ENCODE data around the gene NT5DC1.

The NT5DC1 gene

DNA sequence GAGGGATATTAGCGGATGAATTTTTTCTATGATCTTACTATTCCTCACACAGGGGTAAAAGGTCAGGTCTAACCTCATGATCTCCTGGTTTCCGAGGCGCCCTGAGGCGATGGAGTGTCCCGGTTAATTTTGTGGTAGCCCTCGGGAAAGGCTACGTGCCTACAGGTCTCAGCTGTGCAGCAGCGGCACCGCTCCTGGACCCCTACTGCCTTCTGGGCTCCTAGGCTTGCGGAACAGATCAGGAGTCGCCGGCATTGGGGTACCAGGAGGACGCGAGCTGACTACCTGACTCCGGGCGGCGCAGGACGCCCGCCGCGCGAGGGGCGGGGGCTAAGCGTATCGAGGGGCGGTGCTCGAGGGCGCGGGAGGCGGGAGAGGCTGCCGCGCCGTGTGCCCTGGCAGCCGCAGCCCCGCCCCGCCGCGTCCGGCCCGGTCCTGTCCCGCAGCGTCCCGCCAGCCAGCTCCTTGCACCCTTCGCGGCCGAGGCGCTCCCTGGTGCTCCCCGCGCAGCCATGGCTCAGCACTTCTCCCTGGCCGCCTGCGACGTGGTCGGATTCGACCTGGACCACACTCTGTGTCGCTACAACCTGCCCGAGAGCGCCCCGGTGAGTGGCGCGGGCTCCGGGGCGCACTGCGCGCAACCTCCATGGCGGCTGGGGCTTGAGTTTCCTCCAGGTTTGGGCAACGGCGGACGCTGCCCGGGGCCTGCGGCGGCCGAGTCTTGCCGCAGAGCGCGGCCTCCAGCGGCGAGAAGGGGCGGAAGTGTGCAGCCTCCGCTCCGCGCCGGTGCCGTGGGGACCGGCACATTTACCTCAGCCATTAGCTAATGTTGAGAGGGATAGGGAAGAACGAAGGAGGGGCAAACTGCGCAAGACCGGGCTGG, at the start of gene NT5DC1:
Gene NT5DC1, plus strand, starts transcription at position 435 of the 883 bp plus-strand sequence. Its CDS starts 78 bp downstream, at position 513.
- intact Hi-C loops (cut with DNase I) = no loop called here
- DNase-seq = peak; percentile 62 to 95 (median 88)

DNA sequence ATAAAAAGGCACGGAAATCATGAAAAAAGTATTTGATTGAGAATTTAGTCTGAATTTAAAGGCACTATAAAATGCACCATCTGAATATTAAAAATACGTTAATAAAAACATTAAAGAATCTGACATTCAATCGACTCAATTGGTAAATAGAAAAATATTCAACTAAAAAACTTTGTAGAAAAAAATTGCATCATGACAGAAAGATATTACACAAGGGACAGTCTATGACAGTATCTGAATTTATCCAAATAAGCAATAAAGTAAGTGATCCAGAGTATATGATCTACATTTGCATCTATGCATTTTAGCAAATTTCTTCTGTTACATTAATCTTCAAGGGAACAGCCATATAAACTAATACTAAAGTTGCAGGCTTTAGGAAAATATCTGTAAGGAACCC, 49.4 kb upstream of the NT5DC1 start:
- intact Hi-C loops (cut with DNase I) = no loop called here
- no peak for DNase-seq

- intact Hi-C loops (cut with DNase I) = no loop called here
- DNase-seq = no peak
Observed at GRCh38 chr6:116055513-116055912, 45.1 kb upstream of the NT5DC1 start.

DNA sequence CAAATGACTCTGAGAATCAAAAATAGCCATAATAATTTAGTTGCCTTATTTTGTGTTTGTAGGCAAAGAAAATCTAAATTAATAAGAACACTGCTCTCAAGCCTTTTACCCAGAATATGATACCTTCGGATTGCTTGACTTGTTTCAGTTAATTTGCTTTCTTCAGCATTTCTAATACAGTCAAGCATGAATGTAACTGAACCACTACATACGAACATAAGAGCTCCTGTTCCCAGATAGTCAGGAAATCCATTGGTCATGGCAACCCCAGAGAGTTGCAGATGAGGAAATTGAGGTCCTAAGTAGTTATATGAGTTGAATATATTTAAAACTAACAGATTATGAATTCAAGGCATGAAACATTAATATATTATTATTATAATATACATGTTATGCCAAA, 42.9 kb upstream of the NT5DC1 start:
- no peak for DNase-seq

GRCh38 chr6:116059713-116060571, 40.7 kb upstream of the NT5DC1 start:
- intact Hi-C loops (cut with DNase I) = no loop called here
- DNase-seq = no peak

More for the DNA sequence above, 42.9 kb upstream of the NT5DC1 start:
- intact Hi-C loops (cut with DNase I) = no loop called here

GRCh38 chr6:116060572-116061283, 39.9 kb upstream of the NT5DC1 start, which contains the start of gene FRK:
FRK (minus strand) TSS chr6:116060891; CDS start chr6:116060311, 580 bp downstream.
- intact Hi-C loops (cut with DNase I) = no loop called here
- peak in 4 of 42 donors; percentile 4 to 17 (median 8) for DNase-seq

DNA sequence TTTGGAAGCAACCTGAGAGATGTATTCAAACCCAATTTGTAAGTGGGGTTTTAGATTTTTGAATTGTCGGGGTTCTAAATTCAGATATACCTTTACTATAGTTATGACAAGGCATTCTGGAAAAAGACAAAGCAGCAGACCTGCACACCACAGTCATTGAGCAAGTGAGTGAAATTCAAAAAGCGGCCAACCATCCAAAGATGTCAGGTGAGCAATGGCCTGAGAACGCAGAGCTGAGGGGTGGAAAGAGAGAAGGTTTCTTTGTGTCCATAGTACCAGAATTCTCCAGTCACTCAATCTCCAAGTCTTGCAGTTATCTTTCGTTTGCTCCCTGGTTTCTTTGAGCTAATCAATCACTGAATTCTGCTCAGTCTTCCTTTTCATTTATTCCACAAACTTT, 38.2 kb upstream of the NT5DC1 start:
- DNase-seq = no peak
- intact Hi-C loops (cut with DNase I) = no loop called here

GRCh38 chr6:116064666-116065065, 36.0 kb upstream of the NT5DC1 start:
- no peak for DNase-seq
- intact Hi-C loops (cut with DNase I) = no loop called here

DNA sequence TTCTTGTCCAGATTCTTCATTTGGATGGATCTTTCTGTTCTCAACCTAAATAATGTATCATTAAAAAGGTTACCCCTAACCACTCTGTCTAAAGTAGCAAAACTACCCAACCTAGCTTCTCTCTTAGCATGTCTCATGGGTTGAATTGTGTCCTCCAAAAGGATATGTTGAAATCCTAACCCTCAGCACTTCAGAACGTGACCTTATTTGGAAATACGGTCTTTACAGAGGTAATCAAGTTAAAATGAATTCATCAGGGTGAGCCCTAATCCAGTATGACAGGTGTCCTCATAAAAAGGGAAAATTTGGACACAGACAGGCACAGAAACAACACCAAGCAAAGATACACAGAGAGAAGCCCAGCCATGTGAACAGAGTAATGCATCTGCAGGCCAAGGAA, 33.9 kb upstream of the NT5DC1 start:
- intact Hi-C loops (cut with DNase I) = no loop called here
- no peak for DNase-seq

GRCh38 chr6:116070101-116070500, 30.6 kb upstream of the NT5DC1 start:
- intact Hi-C loops (cut with DNase I) = no loop called here

GRCh38 chr6:116070616-116071389, 29.9 kb upstream of the NT5DC1 start:
- intact Hi-C loops (cut with DNase I) = no loop called here

More at GRCh38 chr6:116070101-116070500, 30.6 kb upstream of the NT5DC1 start:
- DNase-seq = no peak

DNA sequence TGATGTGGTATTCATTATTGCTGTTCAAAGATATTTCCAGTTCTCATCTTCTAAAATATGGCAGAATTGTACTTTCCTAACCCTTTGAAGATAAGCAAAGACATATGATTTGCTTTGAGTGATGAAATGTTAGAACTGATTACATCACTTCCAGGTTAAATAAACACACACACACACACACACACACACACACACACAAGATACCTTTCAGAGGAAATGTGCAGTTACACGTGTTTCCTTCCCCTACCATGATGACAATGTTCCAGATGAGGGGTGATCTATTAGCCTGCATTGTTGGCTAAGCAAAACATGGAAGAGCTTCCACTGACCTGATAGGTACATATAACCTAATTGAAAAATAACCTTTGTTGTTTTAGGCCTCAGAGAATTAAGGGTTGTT, 28.3 kb upstream of the NT5DC1 start:
- no peak for DNase-seq
- intact Hi-C loops (cut with DNase I) = no loop called here

More at GRCh38 chr6:116070616-116071389, 29.9 kb upstream of the NT5DC1 start:
- DNase-seq = no peak

DNA sequence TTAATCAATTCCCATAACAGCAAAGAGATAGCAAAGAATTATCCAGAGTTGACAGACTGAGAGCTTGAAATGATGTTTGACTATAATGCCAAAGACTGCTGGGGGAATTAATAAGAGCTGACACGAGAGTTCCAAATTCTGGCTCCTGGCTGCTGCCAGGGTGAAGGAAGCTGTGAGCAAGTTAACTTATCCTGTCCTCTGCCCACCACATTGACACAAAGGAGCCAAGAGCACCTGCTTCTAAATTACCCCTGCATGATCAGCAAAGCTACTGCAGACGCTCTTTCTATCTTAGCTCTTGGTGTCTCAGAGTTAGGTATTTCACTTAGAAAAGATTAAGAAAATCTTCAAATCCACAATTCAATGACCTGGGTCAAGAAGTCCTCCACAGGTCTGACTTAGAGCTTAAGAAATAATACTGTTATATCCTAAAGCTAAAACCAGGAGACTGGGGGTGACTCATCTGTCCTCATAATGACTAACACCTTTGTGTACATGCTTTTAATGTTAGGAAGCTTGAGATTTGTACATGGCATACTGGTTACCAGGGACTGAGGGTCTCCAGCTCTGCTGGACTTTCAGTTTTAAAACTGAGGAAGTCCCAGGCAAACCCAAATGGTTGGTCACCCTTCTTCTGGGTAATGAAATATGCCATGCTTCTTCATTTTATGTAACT, 26.8 kb upstream of the NT5DC1 start:
- no peak for DNase-seq
- intact Hi-C loops (cut with DNase I) = no loop called here

GRCh38 chr6:116074732-116075390, 25.8 kb upstream of the NT5DC1 start:
- intact Hi-C loops (cut with DNase I) = no loop called here
- no peak for DNase-seq

GRCh38 chr6:116078522-116078921, 22.1 kb upstream of the NT5DC1 start:
- intact Hi-C loops (cut with DNase I) = no loop called here
- DNase-seq = no peak

DNA sequence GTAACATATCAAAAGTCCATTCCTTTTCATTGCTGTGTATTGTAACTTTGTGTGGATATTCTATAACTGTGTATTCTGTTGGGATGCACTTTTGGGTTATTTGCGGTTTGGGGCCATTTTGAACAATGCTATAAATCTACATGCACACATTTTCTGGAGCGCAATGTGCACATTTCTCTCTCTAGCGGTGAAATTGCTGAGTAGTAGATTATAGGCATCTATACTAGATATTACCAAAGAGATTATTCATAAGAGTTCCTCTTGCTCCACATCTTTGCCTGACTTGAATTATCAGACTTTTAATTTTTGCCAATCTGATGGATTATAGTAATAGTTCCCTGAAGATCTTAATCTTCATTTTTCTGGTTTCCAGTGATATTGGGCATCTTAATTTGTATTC, 21.7 kb upstream of the NT5DC1 start:
- intact Hi-C loops (cut with DNase I) = no loop called here
- DNase-seq = no peak

DNA sequence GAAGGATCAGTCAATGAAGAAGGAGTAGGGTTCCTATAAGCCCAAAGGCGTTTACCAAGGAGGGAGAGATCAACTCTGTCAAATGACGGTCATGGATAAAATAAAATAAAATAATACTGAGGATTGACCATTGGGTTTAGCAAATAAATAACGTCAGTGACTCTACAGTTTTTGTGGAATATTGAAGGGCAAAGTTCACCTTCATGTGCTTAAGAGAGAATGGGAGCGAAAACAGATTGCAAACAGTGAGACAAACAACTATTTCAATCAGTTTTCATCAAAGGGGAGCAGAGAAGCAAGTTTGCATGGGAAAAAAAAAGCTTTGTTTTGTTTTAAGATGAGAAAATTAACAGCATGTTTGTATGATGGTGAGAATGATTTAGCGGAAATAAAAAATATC, 17.6 kb upstream of the NT5DC1 start:
- DNase-seq = no peak
- intact Hi-C loops (cut with DNase I) = no loop called here
